Activated CD4-positive, alpha-beta T cell treated with anti-CD3 and anti-CD28 coated beads, Interleukin-2, Interleukin-4, amounts not matched to agents 100 ng/mL and 50 ng/mL, durations not matched to agents 16 hours and 8 hours (primary cell): ENCODE results near the gene CELF5.
"Not testable (repeated sequence)": the region's sequence is repeated elsewhere in the genome, so short reads cannot be mapped to it uniquely, and the experiment has no call there.

Source experiments
- DNase-seq: peaks from one replicate; pipeline ENCODE4 v3.0.0-alpha.2; 2020; ENCODE audit warnings: low spot score

CELF5 gene

GRCh38 chr19:3292958-3293529 is 68.6 kb downstream of the CELF5 start:
- DNase-seq: no peak

GRCh38 chr19:3293560-3293959 is 69.1 kb downstream of the CELF5 start:
- DNase-seq: no peak

- DNase-seq: no peak
Observed at GRCh38 chr19:3294080-3294850, 69.8 kb downstream of the CELF5 start.

GRCh38 chr19:3295581-3295980 is 71.1 kb downstream of the CELF5 start:
- DNase-seq: no peak

GRCh38 chr19:3296034-3296433 is 71.6 kb downstream of the CELF5 start:
- DNase-seq: no peak

GRCh38 chr19:3296446-3296845 is 72.0 kb downstream of the CELF5 start:
- DNase-seq: no peak

GRCh38 chr19:3298853-3299449 is 74.5 kb downstream of the CELF5 start:
- no peak for DNase-seq

- DNase-seq: not testable (repeated sequence)
Observed at GRCh38 chr19:3300566-3300965, 76.1 kb downstream of the CELF5 start.

GRCh38 chr19:3302755-3303154 is 78.3 kb downstream of the CELF5 start:
- DNase-seq: no peak

GRCh38 chr19:3304871-3305423 is 80.5 kb downstream of the CELF5 start:
- peak; percentile 71 for DNase-seq

GRCh38 chr19:3309724-3310123 is 85.3 kb downstream of the CELF5 start:
- no peak for DNase-seq

GRCh38 chr19:3310280-3310679 is 85.8 kb downstream of the CELF5 start:
- DNase-seq: no peak

- no peak for DNase-seq
Observed at GRCh38 chr19:3310711-3311110, 86.2 kb downstream of the CELF5 start.

GRCh38 chr19:3313199-3313575 is 88.7 kb downstream of the CELF5 start:
- no peak for DNase-seq

GRCh38 chr19:3314962-3315675 is 90.7 kb downstream of the CELF5 start:
- DNase-seq: no peak

- no peak for DNase-seq
Observed at GRCh38 chr19:3315676-3315973, 91.2 kb downstream of the CELF5 start.

GRCh38 chr19:3316132-3316648 is 91.7 kb downstream of the CELF5 start:
- no peak for DNase-seq

- DNase-seq: no peak
Observed at GRCh38 chr19:3316659-3317207, 92.3 kb downstream of the CELF5 start.

- no peak for DNase-seq
Observed at GRCh38 chr19:3319643-3320353, 95.3 kb downstream of the CELF5 start.

- DNase-seq: no peak
Observed at GRCh38 chr19:3320354-3320670, 95.9 kb downstream of the CELF5 start.

- no peak for DNase-seq
Observed at GRCh38 chr19:3320853-3321252, 96.4 kb downstream of the CELF5 start.

- DNase-seq: no peak
Observed at GRCh38 chr19:3321696-3322095, 97.2 kb downstream of the CELF5 start.
